MM.1S (cell line): ENCODE measurements around the gene MIS12.

Experiments
- DNase-seq: peaks from one replicate; pipeline ENCODE4 v3.0.0-alpha.2; 2015
- H2AFZ ChIP-seq: fragments of 300-600 bp; sonication (generic); 2 replicates; pipeline ENCODE4 v1.6.0; 2016; ENCODE audit warnings: antibody characterized with exemption, low read length
- H3F3A ChIP-seq: fragments of 300-600 bp; sonication (generic); 2 replicates; pipeline ENCODE4 v1.6.1; 2016; ENCODE audit warnings: mild to moderate bottlenecking, antibody characterized with exemption, low read length, moderate library complexity, mixed read lengths; ENCODE audit not compliant: insufficient read depth
- H3K27ac ChIP-seq: fragments of 300-600 bp; sonication (generic); 2 replicates; pipeline ENCODE4 v1.5.1; 2016; ENCODE audit warnings: mild to moderate bottlenecking, low read length
- H3K27me3 ChIP-seq: fragments of 300-600 bp; sonication (generic); replicated peaks from 2 replicates; pipeline ENCODE4 v1.6.0; 2016; ENCODE audit warnings: low read length; ENCODE audit not compliant: insufficient read depth
- H3K36me3 ChIP-seq: fragments of 300-600 bp; sonication (generic); replicated peaks from 2 replicates; pipeline ENCODE4 v1.6.1; 2016; ENCODE audit warnings: mild to moderate bottlenecking, low read length, mixed read lengths; ENCODE audit not compliant: insufficient read depth
- H3K4me1 ChIP-seq: fragments of 300-600 bp; sonication (generic); 2 replicates; pipeline ENCODE4 v1.6.1; 2016; ENCODE audit warnings: low read length, mixed read lengths
- H3K4me2 ChIP-seq: fragments of 300-600 bp; sonication (generic); 2 replicates; pipeline ENCODE4 v1.6.0; 2016; ENCODE audit warnings: low read depth, low read length
- H3K4me3 ChIP-seq: fragments of 300-600 bp; sonication (generic); 2 replicates; pipeline ENCODE4 v1.5.1; 2016; ENCODE audit warnings: low read length, mixed read lengths
- H3K79me2 ChIP-seq: fragments of 300-600 bp; sonication (generic); 2 replicates; pipeline ENCODE4 v1.6.1; 2016; ENCODE audit warnings: mixed run types, low read length, mixed read lengths
- H3K9ac ChIP-seq: fragments of 300-600 bp; sonication (generic); 2 replicates; pipeline ENCODE4 v1.6.1; 2016; ENCODE audit warnings: low read length, mixed read lengths
- H3K9me2 ChIP-seq: fragments of 300-600 bp; sonication (generic); replicated peaks from 2 replicates; pipeline ENCODE4 v1.6.1; 2016; ENCODE audit warnings: mild to moderate bottlenecking, low read length, mixed read lengths; ENCODE audit not compliant: insufficient read depth
- H3K9me3 ChIP-seq: fragments of 300-600 bp; sonication (generic); replicated peaks from 2 replicates; pipeline ENCODE4 v1.6.1; 2016; ENCODE audit warnings: mild to moderate bottlenecking, low read length, mixed read lengths; ENCODE audit not compliant: insufficient read depth
- H4K20me1 ChIP-seq: fragments of 300-600 bp; sonication (generic); 2 replicates; pipeline ENCODE4 v1.6.1; 2016; ENCODE audit warnings: mild to moderate bottlenecking, low read length, moderate library complexity, mixed read lengths; ENCODE audit not compliant: insufficient read depth
- EZH2 ChIP-seq: fragments of 300-600 bp; sonication (generic); optimal IDR thresholded peaks from 2 replicates; pipeline ENCODE3; 2017; ENCODE audit warnings: low read depth, mild to moderate bottlenecking, antibody characterized with exemption, low read length, mixed read lengths
- EZH2phosphoT487 ChIP-seq: fragments of 300-600 bp; sonication (generic); IDR thresholded peaks from 2 replicates; pipeline ENCODE4 v1.6.1; 2018; ENCODE audit warnings: antibody characterized with exemption, low read length
- TF ChIP-seq, protein P1 (sequence below): fragments of 300-600 bp; sonication (generic); IDR thresholded peaks from 2 replicates; pipeline ENCODE4 v1.5.1; 2016; ENCODE audit warnings: antibody characterized with exemption, low read length, mixed read lengths

MIS12 gene

GRCh38 chr17:5473906-5474305 is 12.5 kb upstream of the MIS12 start:
- TF ChIP-seq EZH2 (no peak), EZH2phosphoT487 (no peak)
- TF ChIP-seq, protein P1, sequence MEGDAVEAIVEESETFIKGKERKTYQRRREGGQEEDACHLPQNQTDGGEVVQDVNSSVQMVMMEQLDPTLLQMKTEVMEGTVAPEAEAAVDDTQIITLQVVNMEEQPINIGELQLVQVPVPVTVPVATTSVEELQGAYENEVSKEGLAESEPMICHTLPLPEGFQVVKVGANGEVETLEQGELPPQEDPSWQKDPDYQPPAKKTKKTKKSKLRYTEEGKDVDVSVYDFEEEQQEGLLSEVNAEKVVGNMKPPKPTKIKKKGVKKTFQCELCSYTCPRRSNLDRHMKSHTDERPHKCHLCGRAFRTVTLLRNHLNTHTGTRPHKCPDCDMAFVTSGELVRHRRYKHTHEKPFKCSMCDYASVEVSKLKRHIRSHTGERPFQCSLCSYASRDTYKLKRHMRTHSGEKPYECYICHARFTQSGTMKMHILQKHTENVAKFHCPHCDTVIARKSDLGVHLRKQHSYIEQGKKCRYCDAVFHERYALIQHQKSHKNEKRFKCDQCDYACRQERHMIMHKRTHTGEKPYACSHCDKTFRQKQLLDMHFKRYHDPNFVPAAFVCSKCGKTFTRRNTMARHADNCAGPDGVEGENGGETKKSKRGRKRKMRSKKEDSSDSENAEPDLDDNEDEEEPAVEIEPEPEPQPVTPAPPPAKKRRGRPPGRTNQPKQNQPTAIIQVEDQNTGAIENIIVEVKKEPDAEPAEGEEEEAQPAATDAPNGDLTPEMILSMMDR: no peak
- Histone ChIP-seq H3K9ac (no peak overlapping the region), H3K27ac (no peak overlapping the region), H3K4me1 (no peaks in the 10 kb centered on the region), H2AFZ (no peak overlapping the region), H3K9me2 (no peaks in the 10 kb centered on the region), H3K27me3 (no peaks in the 10 kb centered on the region), H3K4me3 (no peak overlapping the region), H3K9me3 (no peaks in the 10 kb centered on the region), H3K36me3 (peaks cover 3% of the 10 kb centered on the region; the same call in 1 of the 2 replicates), H3K79me2 (0 out of 2 replicates have a peak, but pooled peaks cover 9% of the 10 kb centered on the region), H4K20me1 (no peaks in the 10 kb centered on the region), H3K4me2 (no peak overlapping the region), H3F3A (peaks cover 7% of the 10 kb centered on the region; the same call in 1 of the 2 replicates)
- no peak for DNase-seq

DNA sequence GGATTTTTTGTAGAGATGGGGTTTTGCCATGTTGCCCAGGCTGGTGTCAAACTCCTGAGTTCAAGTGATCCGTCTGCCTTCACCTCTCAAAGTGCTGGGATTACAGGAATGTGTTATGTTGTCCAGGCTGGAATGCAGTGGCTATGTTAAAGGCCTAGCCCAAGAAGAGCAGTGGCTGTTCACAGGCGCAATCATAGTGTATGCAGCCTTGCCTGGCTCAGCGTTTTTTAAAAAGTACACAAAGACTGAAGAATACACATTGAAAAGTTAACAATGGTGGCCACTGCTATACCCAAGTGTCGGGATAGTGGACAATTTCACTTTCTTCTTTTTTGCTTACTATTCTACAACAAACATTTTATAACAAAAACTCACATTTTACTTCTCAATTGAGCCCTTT is 7.4 kb upstream of the MIS12 start:
- Histone ChIP-seq H3F3A (no peaks in the 10 kb centered on the region), H3K4me1 (no peaks in the 10 kb centered on the region), H3K9me2 (no peaks in the 10 kb centered on the region), H3K79me2 (peaks cover 42% of the 10 kb centered on the region), H4K20me1 (no peaks in the 10 kb centered on the region), H3K36me3 (peaks cover 8% of the 10 kb centered on the region), H3K9ac (no peak overlapping the region), H3K4me3 (no peak overlapping the region), H2AFZ (no peak overlapping the region), H3K27ac (no peak overlapping the region), H3K27me3 (no peaks in the 10 kb centered on the region), H3K4me2 (no peak overlapping the region), H3K9me3 (no peaks in the 10 kb centered on the region)
- no peak for DNase-seq
- TF ChIP-seq EZH2 (no peak), EZH2phosphoT487 (no peak)
- TF ChIP-seq, protein P1: no peak

DNA sequence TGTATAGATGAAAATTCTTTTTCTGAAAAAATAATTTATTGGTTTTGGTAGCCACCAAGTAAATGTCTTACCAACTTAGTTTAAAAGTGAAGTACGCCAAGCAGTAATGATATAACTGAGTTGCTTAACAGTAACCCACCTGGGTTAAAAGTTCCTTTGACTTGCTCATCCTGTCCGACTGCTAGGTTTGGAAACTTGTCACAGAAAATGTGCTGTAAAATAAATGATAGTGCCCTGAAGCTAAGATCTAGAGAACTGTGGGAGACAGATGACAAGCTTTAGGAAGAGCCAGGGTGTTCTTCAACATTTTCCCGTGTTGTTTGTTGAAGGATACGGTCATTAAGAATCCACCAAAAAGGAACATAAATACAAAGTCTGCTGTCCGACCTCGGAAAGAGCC is 5.4 kb upstream of the MIS12 start:
- Histone ChIP-seq H3K79me2 (peaks cover 62% of the 10 kb centered on the region), H3K27me3 (no peaks in the 10 kb centered on the region), H4K20me1 (no peaks in the 10 kb centered on the region), H3K9me2 (no peaks in the 10 kb centered on the region), H3K9me3 (no peaks in the 10 kb centered on the region), H3K9ac (no peak overlapping the region), H3K27ac (no peak overlapping the region), H3K4me3 (no peak overlapping the region), H3K4me1 (peaks cover 5% of the 10 kb centered on the region; the same call in 1 of the 2 replicates), H3F3A (no peaks in the 10 kb centered on the region), H3K4me2 (no peak overlapping the region), H3K36me3 (peaks cover 7% of the 10 kb centered on the region), H2AFZ (no peak overlapping the region)
- TF ChIP-seq, protein P1: no peak
- TF ChIP-seq EZH2phosphoT487 (no peak), EZH2 (no peak)
- no peak for DNase-seq
